OCI-LY1 (cell line): ENCODE measurements around the gene TMEM139.

Experiments
- EZH2 ChIP-seq: fragments of 200-600 bp; sonication (generic), shearing (Covaris generic); IDR thresholded peaks from 2 replicates; pipeline ENCODE4 v1.8.0; 2017; ENCODE audit warnings: borderline replicate concordance, mixed run types, mild to moderate bottlenecking, antibody characterized with exemption, low read length, moderate library complexity, mixed read lengths
- TF ChIP-seq, protein P1 (sequence below): fragments of 200-600 bp; sonication (generic), shearing (Covaris generic); IDR thresholded peaks from 2 replicates; pipeline ENCODE4 v1.5.1; 2017; ENCODE audit warnings: mild to moderate bottlenecking, antibody characterized with exemption, low read length, moderate library complexity, mixed read lengths

DNA sequence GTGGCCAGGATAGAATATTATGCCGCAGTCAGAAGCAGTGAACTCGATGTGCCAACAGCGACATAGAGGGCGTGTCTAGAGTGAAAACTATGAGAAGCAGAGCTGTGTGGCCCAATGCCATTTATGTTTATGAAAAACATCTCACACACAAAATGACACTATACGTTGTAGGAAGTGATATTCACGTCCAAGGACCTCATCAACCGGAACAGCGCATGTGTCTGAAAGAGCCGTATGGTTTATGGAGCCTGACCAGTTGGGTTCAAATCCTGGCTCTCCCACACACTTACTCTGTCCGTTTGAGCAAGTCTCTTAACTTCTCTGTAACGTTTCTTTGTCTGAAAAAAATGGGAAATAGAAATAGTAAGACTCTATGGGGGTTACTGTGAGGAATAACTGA lies 42.5 kb upstream of the TMEM139 start:
- TF ChIP-seq, protein P1, sequence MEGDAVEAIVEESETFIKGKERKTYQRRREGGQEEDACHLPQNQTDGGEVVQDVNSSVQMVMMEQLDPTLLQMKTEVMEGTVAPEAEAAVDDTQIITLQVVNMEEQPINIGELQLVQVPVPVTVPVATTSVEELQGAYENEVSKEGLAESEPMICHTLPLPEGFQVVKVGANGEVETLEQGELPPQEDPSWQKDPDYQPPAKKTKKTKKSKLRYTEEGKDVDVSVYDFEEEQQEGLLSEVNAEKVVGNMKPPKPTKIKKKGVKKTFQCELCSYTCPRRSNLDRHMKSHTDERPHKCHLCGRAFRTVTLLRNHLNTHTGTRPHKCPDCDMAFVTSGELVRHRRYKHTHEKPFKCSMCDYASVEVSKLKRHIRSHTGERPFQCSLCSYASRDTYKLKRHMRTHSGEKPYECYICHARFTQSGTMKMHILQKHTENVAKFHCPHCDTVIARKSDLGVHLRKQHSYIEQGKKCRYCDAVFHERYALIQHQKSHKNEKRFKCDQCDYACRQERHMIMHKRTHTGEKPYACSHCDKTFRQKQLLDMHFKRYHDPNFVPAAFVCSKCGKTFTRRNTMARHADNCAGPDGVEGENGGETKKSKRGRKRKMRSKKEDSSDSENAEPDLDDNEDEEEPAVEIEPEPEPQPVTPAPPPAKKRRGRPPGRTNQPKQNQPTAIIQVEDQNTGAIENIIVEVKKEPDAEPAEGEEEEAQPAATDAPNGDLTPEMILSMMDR = no peak
- no peak for TF ChIP-seq EZH2
